NCI-H1417 (cell line): ENCODE measurements around the gene KRT79.
A peak's percentile ranks its signal among the peaks of the same experiment; 100 is the strongest.

ENCODE experiments used
- DNase-seq, 3 experiments: peaks; one replicate each; lab custom pipeline; 2025; lab: John Stamatoyannopoulos, UW

KRT79 gene

GRCh38 chr12:52791271-52792184 lies 42.6 kb downstream of the KRT79 start:
- DNase-seq, result no peak

GRCh38 chr12:52790427-52791270 lies 43.5 kb downstream of the KRT79 start:
- DNase-seq, result no peak

- DNase-seq, result no peak
Observed at GRCh38 chr12:52789637-52790426, 44.3 kb downstream of the KRT79 start.

- DNase-seq, result no peak
Observed at GRCh38 chr12:52788876-52789636, 45.1 kb downstream of the KRT79 start.

- no peak for DNase-seq
Observed at GRCh38 chr12:52788192-52788875, 45.8 kb downstream of the KRT79 start.

- DNase-seq, result peak in 1 of 3 experiments; percentile 18
Observed at GRCh38 chr12:52787324-52788191, 46.6 kb downstream of the KRT79 start.

GRCh38 chr12:52784909-52785308 lies 49.2 kb downstream of the KRT79 start:
- no peak for DNase-seq

GRCh38 chr12:52783563-52784316 lies 50.4 kb downstream of the KRT79 start:
- DNase-seq, result no peak

GRCh38 chr12:52782502-52782901 lies 51.6 kb downstream of the KRT79 start:
- no peak for DNase-seq

GRCh38 chr12:52781399-52782082 lies 52.6 kb downstream of the KRT79 start:
- no peak for DNase-seq

- DNase-seq, result no peak
Observed at GRCh38 chr12:52779914-52780313, 54.2 kb downstream of the KRT79 start.

- no peak for DNase-seq
Observed at GRCh38 chr12:52778833-52779232, 55.3 kb downstream of the KRT79 start.

- DNase-seq, result no peak
Observed at GRCh38 chr12:52777566-52777965, 56.5 kb downstream of the KRT79 start.

- no peak for DNase-seq
Observed at GRCh38 chr12:52776913-52777395, 57.2 kb downstream of the KRT79 start, which contains the start of gene KRT76. Gene KRT76 (minus strand): TSS chr12:52777345. CDS start chr12:52777291, 54 bp downstream.

- DNase-seq, result no peak
Observed at GRCh38 chr12:52776435-52776834, 57.7 kb downstream of the KRT79 start.

GRCh38 chr12:52774629-52775250 lies 59.4 kb downstream of the KRT79 start:
- DNase-seq, result no peak

- DNase-seq, result no peak
Observed at GRCh38 chr12:52772772-52773171, 61.3 kb downstream of the KRT79 start.

GRCh38 chr12:52772188-52772587 lies 61.9 kb downstream of the KRT79 start:
- no peak for DNase-seq
